Lower lobe of right lung (tissue), 2 donors: ENCODE data around the gene TSPAN9. TPM values are rescaled to one million over a fixed set of nuclear protein-coding genes. Genes with fewer than 3 reads are reported as not detected.

Experiments used
- ATAC-seq, 2 donors: fragments of 200-7000 bp; cut with Tn5 transposase; one replicate each; pipeline ENCODE4 v1.9.1; 2020 to 2022; ENCODE audit warnings: mild to moderate bottlenecking in 2 of 2, moderate library complexity in 2 of 2
- DNase-seq: peaks from one replicate; pipeline ENCODE4 v3.0.0-alpha.2; 2020
- H3K27ac ChIP-seq: fragments of 200-600 bp; one replicate; pipeline ENCODE4 v1.8.0; 2022
- H3K27me3 ChIP-seq: fragments of 200-600 bp; one replicate; pipeline ENCODE4 v1.8.0; 2022; ENCODE audit warnings: low read depth
- H3K36me3 ChIP-seq: fragments of 200-600 bp; one replicate; pipeline ENCODE4 v1.8.0; 2022; ENCODE audit warnings: mild to moderate bottlenecking
- H3K4me1 ChIP-seq: fragments of 200-600 bp; one replicate; pipeline ENCODE4 v1.8.0; 2022
- H3K4me3 ChIP-seq: fragments of 200-600 bp; one replicate; pipeline ENCODE4 v1.8.0; 2022; ENCODE audit warnings: mild to moderate bottlenecking
- H3K9me3 ChIP-seq: fragments of 200-600 bp; one replicate; pipeline ENCODE4 v1.8.0; 2022
- CTCF ChIP-seq: fragments of 200-600 bp; IDR thresholded peaks from one replicate; pipeline ENCODE4 v1.8.0; 2022; ENCODE audit warnings: antibody characterized with exemption, mild to moderate bottlenecking
- intact Hi-C: fragments of 100-400 bp; cut with DNase I; formaldehyde crosslinking; loops from one replicate; pipeline ENCODE4 v1.11.0; 2022
- total RNA-seq: library from RNA; stranded (reverse); fragmentation: NEBNext Ultra II Directional; extraction: Animal tissue kit (Norgen Biotek cat#: 25700); gene quantifications from one replicate; pipeline ENCODE4 v1.2.1, GENCODE V29; 2021
- donor health status: DM: no; HTN: yes; CAD: no; lungs with severe emphysema.

TSPAN9 gene
- total RNA-seq, 1 donor from 2014 or later: 61.1 TPM

DNA sequence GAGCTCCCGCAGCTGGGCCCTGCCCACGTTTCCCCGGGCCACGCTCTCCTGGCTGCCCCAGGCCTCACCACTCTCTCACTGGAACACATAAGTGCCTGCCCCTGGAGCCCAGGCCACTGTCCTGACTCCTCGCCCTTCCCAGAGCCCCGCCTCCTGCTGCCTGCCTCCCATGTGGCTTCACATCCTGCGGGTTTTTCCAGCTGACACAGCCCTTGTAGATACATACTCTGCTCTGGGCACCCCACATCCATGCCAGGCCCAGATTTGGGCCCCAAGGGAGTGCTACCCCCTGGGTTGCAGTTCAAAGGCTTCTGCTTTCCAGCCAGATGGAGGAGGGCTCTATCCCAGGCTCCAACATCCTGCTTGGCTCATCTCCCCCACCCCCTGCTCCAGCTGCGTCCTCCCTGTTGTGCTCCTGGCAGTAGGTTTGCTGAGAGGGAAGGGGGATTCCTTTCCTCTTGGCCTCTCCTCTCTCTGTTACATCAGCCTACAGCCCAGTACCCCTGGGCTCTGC is 60.1 kb downstream of the TSPAN9 start:
- no peak overlapping the region for H3K27ac ChIP-seq
- no peaks in the 10 kb centered on the region for H3K9me3 ChIP-seq
- DNase-seq (no peak), ATAC-seq (peak; percentile 19 to 40)
- H3K36me3 ChIP-seq: no peaks in the 10 kb centered on the region
- H3K4me3 ChIP-seq: no peak overlapping the region
- H3K4me1 ChIP-seq: peaks cover 45% of the 10 kb centered on the region
- intact Hi-C loops: no loop called here
- H3K27me3 ChIP-seq: no peaks in the 10 kb centered on the region
- TF ChIP-seq CTCF: no peak

GRCh38 chr12:3137814-3138445 is 60.8 kb downstream of the TSPAN9 start:
- TF ChIP-seq CTCF: no peak
- Histone ChIP-seq H3K27me3 (no peaks in the 10 kb centered on the region), H3K4me1 (peaks cover 39% of the 10 kb centered on the region), H3K9me3 (no peaks in the 10 kb centered on the region), H3K36me3 (no peaks in the 10 kb centered on the region), H3K4me3 (no peak overlapping the region), H3K27ac (no peak overlapping the region)
- no peak for ATAC-seq
- no peak for DNase-seq
- intact Hi-C loops: no loop called here

DNA sequence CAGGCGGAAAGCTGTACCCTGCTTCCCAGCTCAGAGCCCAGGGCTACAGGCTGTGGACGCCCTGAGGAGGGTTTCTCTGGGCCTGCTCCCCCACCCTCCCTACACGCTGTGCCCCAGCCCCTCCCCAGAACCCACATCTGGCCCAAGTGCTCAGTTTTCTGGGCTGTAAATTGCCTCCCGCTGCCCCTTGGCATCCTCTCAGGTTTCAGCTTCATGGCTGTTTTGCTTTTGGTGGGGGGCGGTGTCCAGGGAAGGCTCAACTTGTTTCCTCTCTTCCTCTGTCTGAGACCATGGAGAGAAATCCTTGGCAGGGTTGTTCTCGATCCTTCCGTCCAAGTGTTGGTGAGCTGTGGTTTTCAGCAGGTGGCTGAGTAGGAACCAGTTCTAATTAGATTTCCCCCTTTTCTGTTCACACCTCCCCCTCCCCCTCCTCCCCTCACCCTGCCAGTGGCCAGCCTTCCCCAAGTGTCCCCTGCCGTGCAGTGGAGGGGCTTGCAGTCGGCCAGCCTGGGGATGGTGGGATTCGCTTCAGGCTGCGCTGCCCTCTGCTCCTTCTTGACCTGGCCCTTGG is 61.8 kb downstream of the TSPAN9 start:
- DNase-seq: no peak
- Histone ChIP-seq H3K36me3 (no peaks in the 10 kb centered on the region), H3K27me3 (no peaks in the 10 kb centered on the region), H3K4me3 (no peak overlapping the region), H3K9me3 (no peaks in the 10 kb centered on the region), H3K4me1 (peaks cover 28% of the 10 kb centered on the region), H3K27ac (no peak overlapping the region)
- intact Hi-C loops: no loop called here
- no peak for ATAC-seq
- TF ChIP-seq CTCF: no peak

DNA sequence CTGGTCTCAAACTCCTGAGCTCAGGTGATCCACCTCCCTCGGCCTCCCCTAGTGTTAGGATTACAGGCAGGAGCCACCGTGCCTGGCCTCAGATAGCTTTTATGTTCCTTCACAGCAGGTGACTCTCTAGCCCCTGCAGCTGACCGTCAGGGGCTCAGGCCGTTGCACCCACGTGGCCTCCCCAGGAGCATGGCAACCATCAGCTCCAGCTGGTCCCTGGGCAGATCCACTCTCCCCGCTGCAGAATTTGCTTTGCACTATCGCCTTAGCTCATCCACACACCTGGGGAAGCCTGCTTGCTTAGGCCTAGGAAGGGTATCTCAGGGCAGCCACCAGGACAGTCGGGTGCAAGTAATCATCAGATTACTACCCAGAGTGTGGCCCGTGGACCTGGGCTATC is 62.6 kb downstream of the TSPAN9 start:
- Histone ChIP-seq H3K4me3 (no peak overlapping the region), H3K27me3 (no peaks in the 10 kb centered on the region), H3K27ac (no peak overlapping the region), H3K36me3 (no peaks in the 10 kb centered on the region), H3K9me3 (no peaks in the 10 kb centered on the region), H3K4me1 (peaks cover 26% of the 10 kb centered on the region)
- ATAC-seq: no peak
- TF ChIP-seq CTCF: no peak
- intact Hi-C loops: loop anchor here (10.0 kb wide), 1 partner anchor 135 kb away; no protein-coding TSS in a partner anchor
- no peak for DNase-seq

- Histone ChIP-seq H3K4me3 (no peak overlapping the region), H3K4me1 (peaks cover 31% of the 10 kb centered on the region)
- intact Hi-C loops: loop anchor here (10.0 kb wide), 1 partner anchor 135 kb away; no protein-coding TSS in a partner anchor
These were observed 63.1 kb downstream of the TSPAN9 start for GRCh38 chr12:3140284-3140683.

More at GRCh38 chr12:3140284-3140683, 63.1 kb downstream of the TSPAN9 start:
- Histone ChIP-seq H3K27ac (no peak overlapping the region), H3K36me3 (no peaks in the 10 kb centered on the region), H3K9me3 (no peaks in the 10 kb centered on the region), H3K27me3 (no peaks in the 10 kb centered on the region)
- TF ChIP-seq CTCF: no peak
- DNase-seq (no peak), ATAC-seq (no peak)
